Measurements from ENCODE around the gene OR8D2. TPM values are rescaled to one million over a fixed set of nuclear protein-coding genes. Genes with fewer than 3 reads are reported as not detected.

Gene OR8D2
- total RNA-seq, 4 donors from 2014 or later, result not detected

- ATAC-seq, result no peak
- WGBS, 2 donors (ENCODE audit: low coverage in 1 of 2), result 65 to 68% methylated on average over 4 to 6 of the region's 6 CpGs
Observed at GRCh38 chr11:124339396-124340141, 19.6 kb upstream of the OR8D2 start.

GRCh38 chr11:124331873-124332272, 11.9 kb upstream of the OR8D2 start:
- WGBS, 2 donors (ENCODE audit: low coverage in 1 of 2), result 57 to 62% methylated on average over 3 of the region's 3 CpGs
- Histone ChIP-seq H3K9me3 (no peaks in the 10 kb centered on the region), H3K4me1 (no peaks in the 10 kb centered on the region), H3K27me3 (no peaks in the 10 kb centered on the region), H3K4me3 (no peak overlapping the region), H3K27ac (no peak overlapping the region), H3K36me3 (no peaks in the 10 kb centered on the region)
- no peak for ATAC-seq
- TF ChIP-seq POLR2AphosphoS5 (IDR thresholded peaks at IDR 0.05) (no peak), EP300 (IDR thresholded peaks at IDR 0.05) (no peak), POLR2A (IDR thresholded peaks at IDR 0.05) (no peak), CTCF (IDR thresholded peaks at IDR 0.05) (no peak)

More at GRCh38 chr11:124339396-124340141, 19.6 kb upstream of the OR8D2 start:
- H3K27me3 ChIP-seq, result no peaks in the 10 kb centered on the region
- TF ChIP-seq POLR2A (IDR thresholded peaks at IDR 0.05), result no peak
- no peak for TF ChIP-seq EP300 (IDR thresholded peaks at IDR 0.05)
- no peak for TF ChIP-seq CTCF (IDR thresholded peaks at IDR 0.05)
- no peak for TF ChIP-seq POLR2AphosphoS5 (IDR thresholded peaks at IDR 0.05)
- no peak overlapping the region for H3K27ac ChIP-seq
- no peaks in the 10 kb centered on the region for H3K36me3 ChIP-seq
- no peak overlapping the region for H3K4me3 ChIP-seq
- no peaks in the 10 kb centered on the region for H3K4me1 ChIP-seq
- H3K9me3 ChIP-seq, result no peaks in the 10 kb centered on the region

- Histone ChIP-seq H3K36me3 (no peaks in the 10 kb centered on the region), H3K4me3 (no peak overlapping the region), H3K4me1 (no peaks in the 10 kb centered on the region), H3K27ac (no peak overlapping the region), H3K9me3 (no peaks in the 10 kb centered on the region), H3K27me3 (no peaks in the 10 kb centered on the region)
- TF ChIP-seq CTCF (IDR thresholded peaks at IDR 0.05) (no peak), POLR2AphosphoS5 (IDR thresholded peaks at IDR 0.05) (no peak), EP300 (IDR thresholded peaks at IDR 0.05) (no peak), POLR2A (IDR thresholded peaks at IDR 0.05) (no peak)
- WGBS, 2 donors (ENCODE audit: low coverage in 1 of 2), result 40 to 51% methylated on average over 2 of the region's 2 CpGs
- no peak for ATAC-seq
Observed at GRCh38 chr11:124329787-124330478, 9.9 kb upstream of the OR8D2 start.

GRCh38 chr11:124327775-124328174, 7.8 kb upstream of the OR8D2 start:
- H3K4me3 ChIP-seq, result no peak overlapping the region
- TF ChIP-seq CTCF (IDR thresholded peaks at IDR 0.05) (no peak), EP300 (IDR thresholded peaks at IDR 0.05) (no peak), POLR2A (IDR thresholded peaks at IDR 0.05) (no peak), POLR2AphosphoS5 (IDR thresholded peaks at IDR 0.05) (no peak)
- no peaks in the 10 kb centered on the region for H3K4me1 ChIP-seq
- H3K36me3 ChIP-seq, result no peaks in the 10 kb centered on the region
- no peak overlapping the region for H3K27ac ChIP-seq
- no peak for ATAC-seq
- no peaks in the 10 kb centered on the region for H3K9me3 ChIP-seq
- H3K27me3 ChIP-seq, result no peaks in the 10 kb centered on the region
- WGBS, 2 donors (ENCODE audit: low coverage in 1 of 2), result 85 to 100% methylated on average over 1 of the region's 1 CpG

GRCh38 chr11:124322356-124322755, 2.4 kb upstream of the OR8D2 start:
- Histone ChIP-seq H3K27ac (no peak overlapping the region), H3K27me3 (peaks cover 6% of the 10 kb centered on the region), H3K36me3 (no peaks in the 10 kb centered on the region), H3K4me3 (no peak overlapping the region), H3K4me1 (no peaks in the 10 kb centered on the region), H3K9me3 (no peaks in the 10 kb centered on the region)
- TF ChIP-seq EP300 (IDR thresholded peaks at IDR 0.05) (no peak), POLR2A (IDR thresholded peaks at IDR 0.05) (no peak), POLR2AphosphoS5 (IDR thresholded peaks at IDR 0.05) (no peak), CTCF (IDR thresholded peaks at IDR 0.05) (no peak)
- no peak for ATAC-seq
- WGBS, 2 donors (ENCODE audit: low coverage in 1 of 2), result 100% methylated on average over 1 of the region's 1 CpG
